GM18858 (cell line): ENCODE results near the gene ENTPD1.
"Not testable (repeated sequence)": the region's sequence is repeated elsewhere in the genome, so short reads cannot be mapped to it uniquely, and the experiment has no call there.

ENCODE experiments used
- ATAC-seq: cut with Tn5 transposase; IDR thresholded peaks from one replicate; pipeline ENCODE4 v1.9.1; 2021; ENCODE audit not compliant: unreplicated experiment

Gene ENTPD1

GRCh38 chr10:95907456-95908253, 151.7 kb downstream of the ENTPD1 start, which contains the start of gene CC2D2B:
TSS of gene CC2D2B (plus strand) at chr10:95907975. CDS start at chr10:95911324, 3,349 bp downstream.
- peak; percentile 68 for ATAC-seq

GRCh38 chr10:95908450-95908849, 152.5 kb downstream of the ENTPD1 start:
- ATAC-seq = no peak

- ATAC-seq = no peak
Observed at GRCh38 chr10:95909561-95909960, 153.6 kb downstream of the ENTPD1 start.

- ATAC-seq = not testable (repeated sequence)
Observed at GRCh38 chr10:95916039-95916438, 160.1 kb downstream of the ENTPD1 start.
